GM23338 (cell line): Measurements from ENCODE around the gene NCKIPSD. TPM values are rescaled to one million over a fixed set of nuclear protein-coding genes. Genes with fewer than 3 reads are reported as not detected.
A peak's percentile ranks its signal among the peaks of the same experiment; 100 is the strongest.

ENCODE experiments used
- ATAC-seq: fragments of 200-7000 bp; cut with Tn5 transposase; 3 replicates; pipeline ENCODE4 v1.9.1; 2020
- DNase-seq: peaks from one replicate; pipeline ENCODE4 v3.0.0-alpha.2; 2015; ENCODE audit warnings: low spot score
- H2AFZ ChIP-seq: fragments of 200-600 bp; sonication (generic); 2 replicates; pipeline ENCODE4 v1.8.0; 2016; ENCODE audit warnings: antibody characterized with exemption, mild to moderate bottlenecking, moderate library complexity
- H3F3A ChIP-seq: fragments of 200-600 bp; sonication (generic); replicated peaks from 2 replicates; pipeline ENCODE4 v1.8.0; 2017; ENCODE audit warnings: antibody characterized with exemption, mixed run types, low read depth
- H3K27ac ChIP-seq: fragments of 200-600 bp; sonication (generic); 2 replicates; pipeline ENCODE4 v1.6.1; 2016; ENCODE audit warnings: low read depth
- H3K27me3 ChIP-seq: fragments of 200-600 bp; sonication (generic); 2 replicates; pipeline ENCODE4 v1.8.0; 2016; ENCODE audit warnings: mild to moderate bottlenecking, mixed run types, moderate library complexity; ENCODE audit not compliant: insufficient read depth
- H3K36me3 ChIP-seq: fragments of 200-600 bp; sonication (generic); 2 replicates; pipeline ENCODE4 v1.8.0; 2016; ENCODE audit warnings: mild to moderate bottlenecking; ENCODE audit not compliant: insufficient read depth
- H3K4me1 ChIP-seq: fragments of 200-600 bp; sonication (generic); 2 replicates; pipeline ENCODE4 v1.8.0; 2016; ENCODE audit warnings: mild to moderate bottlenecking, moderate library complexity; ENCODE audit not compliant: insufficient read depth
- H3K4me2 ChIP-seq: fragments of 200-600 bp; sonication (generic); 2 replicates; pipeline ENCODE4 v1.7.1; 2017; ENCODE audit warnings: mixed run types
- H3K4me3 ChIP-seq: fragments of 200-600 bp; sonication (generic); 2 replicates; pipeline ENCODE4 v1.6.1; 2016; ENCODE audit warnings: mixed run types
- H3K79me2 ChIP-seq: fragments of 200-600 bp; sonication (generic); replicated peaks from 2 replicates; pipeline ENCODE4 v1.8.0; 2017; ENCODE audit warnings: mild to moderate bottlenecking; ENCODE audit not compliant: insufficient read depth
- H3K9me2 ChIP-seq: fragments of 200-600 bp; sonication (generic); 2 replicates; pipeline ENCODE4 v1.8.0; 2017; ENCODE audit not compliant: insufficient read depth
- H4K20me1 ChIP-seq: fragments of 200-600 bp; sonication (generic); replicated peaks from 2 replicates; pipeline ENCODE4 v1.8.0; 2017; ENCODE audit warnings: mild to moderate bottlenecking; ENCODE audit not compliant: insufficient read depth
- H3K27ac Mint-ChIP-seq: 2 replicates; pipeline ENCODE4 v1.8.0; 2020; ENCODE audit warnings: inconsistent platforms, mild to moderate bottlenecking, moderate library complexity, mixed read lengths
- H3K27me3 Mint-ChIP-seq: 3 replicates; pipeline ENCODE4 v1.8.0; 2022; ENCODE audit warnings: low read depth, mild to moderate bottlenecking, moderate library complexity, mixed read lengths, inconsistent platforms; ENCODE audit not compliant: insufficient read depth, poor library complexity
- H3K36me3 Mint-ChIP-seq: 3 replicates; pipeline ENCODE4 v1.8.0; 2021; ENCODE audit warnings: low read depth, mild to moderate bottlenecking, inconsistent platforms, moderate library complexity, mixed read lengths
- H3K4me1 Mint-ChIP-seq: 3 replicates; pipeline ENCODE4 v1.8.0; 2020; ENCODE audit warnings: mild to moderate bottlenecking, inconsistent platforms, mixed read lengths
- H3K4me3 Mint-ChIP-seq: 3 replicates; pipeline ENCODE4 v1.8.0; 2021; ENCODE audit warnings: moderate library complexity, mild to moderate bottlenecking, inconsistent platforms, mixed read lengths
- H3K9me3 Mint-ChIP-seq: 3 replicates; pipeline ENCODE4 v1.8.0; 2020; ENCODE audit warnings: moderate library complexity, mild to moderate bottlenecking, inconsistent platforms, mixed read lengths
- ETS1 ChIP-seq: IDR thresholded peaks from 2 replicates; pipeline ENCODE4 v1.6.1; 2016; ENCODE audit warnings: antibody characterized with exemption
- EZH2 ChIP-seq: fragments of 200-600 bp; sonication (generic); IDR thresholded peaks from one replicate; pipeline ENCODE4 v1.8.0; 2017; ENCODE audit warnings: antibody characterized with exemption, mild to moderate bottlenecking, low read depth; ENCODE audit not compliant: unreplicated experiment
- EZH2phosphoT487 ChIP-seq: fragments of 200-600 bp; sonication (generic); IDR thresholded peaks from one replicate; pipeline ENCODE4 v1.8.1; 2018; ENCODE audit warnings: antibody characterized with exemption; ENCODE audit not compliant: unreplicated experiment
- POLR2AphosphoS5 ChIP-seq: IDR thresholded peaks from 2 replicates; pipeline ENCODE4 v1.6.1; 2016; ENCODE audit warnings: antibody characterized with exemption, low read depth
- REST ChIP-seq: IDR thresholded peaks from one replicate; pipeline ENCODE4 v1.6.1; 2018; ENCODE audit warnings: antibody characterized with exemption; ENCODE audit not compliant: unreplicated experiment
- polyA plus RNA-seq: library from polyadenylated mRNA; unstranded; fragments of >200 nt; fragmentation: Nextera tagmentation; extraction: Ambion mirVana; gene quantifications from 2 replicates; pipeline ENCODE4 v1.2.1, GENCODE V29; 2016
- total RNA-seq: library from RNA; depleted of rRNA; stranded (reverse); fragments of >200 nt; shearing (Covaris generic); gene quantifications from 2 replicates; pipeline ENCODE4 v1.2.3, GENCODE V29; 2014

NCKIPSD gene
- total and polyA plus RNA-seq, 2 experiments from 2014 or later = 15.1 to 45.1 TPM

- H3K27ac ChIP-seq = peak within 1 kb of the TSS; percentile 100
- H3K4me1 ChIP-seq = no peaks in the 10 kb centered on the region; the same call in 1 of the 2 replicates
- peak within 1 kb of the TSS; percentile 95 for H3K4me2 ChIP-seq
- H3K27me3 ChIP-seq = no peaks in the 10 kb centered on the region
- ATAC-seq (peak; percentile 43), DNase-seq (peak; percentile 95)
- Mint-ChIP-seq H3K27me3 (peaks cover 25% of the 10 kb centered on the region), H3K27ac (peak within 1 kb of the TSS; percentile 100), H3K4me3 (peak within 1 kb of the TSS; percentile 92), H3K36me3 (peaks cover 45% of the 10 kb centered on the region), H3K4me1 (peaks cover 15% of the 10 kb centered on the region), H3K9me3 (peaks cover 4% of the 10 kb centered on the region; the same call in 2 of the 3 replicates)
- peaks cover 29% of the 10 kb centered on the region for H3F3A ChIP-seq
- H3K36me3 ChIP-seq = no peaks in the 10 kb centered on the region
- no peaks in the 10 kb centered on the region for H3K9me2 ChIP-seq
- H3K79me2 ChIP-seq = no peaks in the 10 kb centered on the region
- TF ChIP-seq ETS1 (peak; percentile 14; the same call in 1 of the 2 replicates), REST (peak; percentile 58), EZH2phosphoT487 (no peak), POLR2AphosphoS5 (peak; percentile 72)
- no peak within 1 kb of the TSS for H2AFZ ChIP-seq
- H4K20me1 ChIP-seq = peaks cover 9% of the 10 kb centered on the region
- peak within 1 kb of the TSS; percentile 73 for H3K4me3 ChIP-seq
Measured at GRCh38 chr3:48662753-48663488, 22.8 kb downstream of the NCKIPSD start, which contains the start of gene CELSR3. CELSR3 (minus strand) TSS chr3:48662886; CDS start chr3:48662634, 252 bp downstream.

GRCh38 chr3:48662145-48662752 is 23.5 kb downstream of the NCKIPSD start:
- Histone ChIP-seq H3F3A (peaks cover 35% of the 10 kb centered on the region), H4K20me1 (peaks cover 9% of the 10 kb centered on the region), H3K36me3 (no peaks in the 10 kb centered on the region), H3K4me2 (peak overlapping the region; percentile 95), H3K27ac (no peak overlapping the region), H3K4me1 (no peaks in the 10 kb centered on the region; the same call in 1 of the 2 replicates), H3K9me2 (no peaks in the 10 kb centered on the region), H3K4me3 (peak overlapping the region; percentile 73), H3K79me2 (no peaks in the 10 kb centered on the region), H3K27me3 (no peaks in the 10 kb centered on the region), H2AFZ (no peak overlapping the region)
- H3K27ac Mint-ChIP-seq = no peak overlapping the region
- peaks cover 15% of the 10 kb centered on the region for H3K4me1 Mint-ChIP-seq
- peak; percentile 0; the same call in 1 of the 3 replicates for ATAC-seq
- peak overlapping the region; percentile 92 for H3K4me3 Mint-ChIP-seq
- H3K36me3 Mint-ChIP-seq = peaks cover 46% of the 10 kb centered on the region
- DNase-seq = peak; percentile 47
- peaks cover 4% of the 10 kb centered on the region; the same call in 2 of the 3 replicates for H3K9me3 Mint-ChIP-seq
- H3K27me3 Mint-ChIP-seq = peaks cover 30% of the 10 kb centered on the region
- TF ChIP-seq REST (no peak), EZH2 (no peak)
